ENCODE data around the gene RHOU.
A peak's percentile ranks its signal among the peaks of the same experiment; 100 is the strongest.
"Not testable (repeated sequence)": the region's sequence is repeated elsewhere in the genome, so short reads cannot be mapped to it uniquely, and the experiment has no call there.

RHOU gene

GRCh38 chr1:228758447-228758846 lies 23.2 kb downstream of the RHOU start:
- DNase-seq (ENCODE audit: low spot score), result no peak

GRCh38 chr1:228760979-228761378 lies 25.7 kb downstream of the RHOU start:
- DNase-seq (ENCODE audit: low spot score), result no peak

- no peak for DNase-seq (ENCODE audit: low spot score)
Observed at GRCh38 chr1:228763561-228763960, 28.3 kb downstream of the RHOU start.

- peak; percentile 37 for DNase-seq (ENCODE audit: low spot score)
Observed at GRCh38 chr1:228765168-228765946, 30.1 kb downstream of the RHOU start.

- no peak for DNase-seq (ENCODE audit: low spot score)
Observed at GRCh38 chr1:228766788-228767187, 31.5 kb downstream of the RHOU start.

GRCh38 chr1:228767636-228768354 lies 32.5 kb downstream of the RHOU start:
- DNase-seq (ENCODE audit: low spot score), result no peak

GRCh38 chr1:228768355-228769000 lies 33.2 kb downstream of the RHOU start:
- DNase-seq (ENCODE audit: low spot score), result no peak

GRCh38 chr1:228770779-228771223 lies 35.5 kb downstream of the RHOU start:
- DNase-seq (ENCODE audit: low spot score), result no peak

GRCh38 chr1:228772516-228773212 lies 37.4 kb downstream of the RHOU start:
- DNase-seq (ENCODE audit: low spot score), result no peak

GRCh38 chr1:228775946-228776345 lies 40.7 kb downstream of the RHOU start:
- DNase-seq (ENCODE audit: low spot score), result not testable (repeated sequence)

- DNase-seq (ENCODE audit: low spot score), result no peak
Observed at GRCh38 chr1:228776449-228776848, 41.2 kb downstream of the RHOU start.

GRCh38 chr1:228777236-228777635 lies 42.0 kb downstream of the RHOU start:
- no peak for DNase-seq (ENCODE audit: low spot score)

- DNase-seq (ENCODE audit: low spot score), result no peak
Observed at GRCh38 chr1:228778026-228778425, 42.7 kb downstream of the RHOU start.

- DNase-seq (ENCODE audit: low spot score), result no peak
Observed at GRCh38 chr1:228778466-228778865, 43.2 kb downstream of the RHOU start.

- no peak for DNase-seq (ENCODE audit: low spot score)
Observed at GRCh38 chr1:228778961-228779360, 43.7 kb downstream of the RHOU start.

GRCh38 chr1:228781161-228781808 lies 46.0 kb downstream of the RHOU start:
- DNase-seq (ENCODE audit: low spot score), result no peak

- DNase-seq (ENCODE audit: low spot score), result no peak
Observed at GRCh38 chr1:228781809-228782661, 46.8 kb downstream of the RHOU start.

- DNase-seq (ENCODE audit: low spot score), result no peak
Observed at GRCh38 chr1:228782662-228783417, 47.6 kb downstream of the RHOU start.

- no peak for DNase-seq (ENCODE audit: low spot score)
Observed at GRCh38 chr1:228783418-228784040, 48.2 kb downstream of the RHOU start.

- no peak for DNase-seq (ENCODE audit: low spot score)
Observed at GRCh38 chr1:228784181-228784580, 48.9 kb downstream of the RHOU start.

Measured in CD4-positive, alpha-beta T cell treated with Interleukin-15 for 4 hours (primary cell).